ENCODE measurements around the gene PRDM9. TPM values are rescaled to one million over a fixed set of nuclear protein-coding genes. Genes with fewer than 3 reads are reported as not detected.
"Not testable (repeated sequence)": the region's sequence is repeated elsewhere in the genome, so short reads cannot be mapped to it uniquely, and the experiment has no call there.

PRDM9 gene
- total RNA-seq, 3 donors from 2014 or later, result not detected

GRCh38 chr5:23506329-23507236, 826 bp upstream of the PRDM9 start:
- peaks cover 29% of the 10 kb centered on the region for H3K9me3 Mint-ChIP-seq
- DNase-seq (no peak), ATAC-seq (peak in 1 of 2 donors; percentile 43)
- no peaks in the 10 kb centered on the region for H3K36me3 Mint-ChIP-seq (ENCODE audit: insufficient read depth)
- H3K27me3 Mint-ChIP-seq (ENCODE audit: low read depth), result no peaks in the 10 kb centered on the region
- H3K4me3 Mint-ChIP-seq, result no peak overlapping the region
- no peaks in the 10 kb centered on the region for H3K4me1 Mint-ChIP-seq (ENCODE audit: low read depth)

DNA sequence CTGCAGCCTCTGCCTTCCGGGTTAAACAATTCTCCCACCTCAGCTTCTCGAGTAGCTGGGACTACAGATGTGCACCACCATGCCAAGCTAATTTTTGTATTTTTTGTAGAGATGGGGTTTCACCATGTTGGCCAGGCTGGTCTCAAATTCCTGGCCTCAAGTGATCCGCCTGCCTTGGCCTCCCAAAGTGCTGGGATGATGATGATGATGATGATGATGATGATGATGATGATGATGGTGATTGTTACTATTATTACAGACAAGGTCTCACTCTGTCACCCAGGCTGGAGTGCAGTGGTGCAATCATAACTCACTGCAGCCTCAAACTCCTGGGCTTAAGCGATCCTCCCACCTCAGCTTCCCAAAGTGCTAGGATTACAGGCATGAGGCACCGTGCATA, 3.0 kb downstream of the PRDM9 start:
- not testable (repeated sequence) for H3K4me3 Mint-ChIP-seq; H3K4me1 Mint-ChIP-seq (ENCODE audit: low read depth); H3K27me3 Mint-ChIP-seq (ENCODE audit: low read depth); H3K36me3 Mint-ChIP-seq (ENCODE audit: insufficient read depth); DNase-seq; ATAC-seq
- peaks cover 23% of the 10 kb centered on the region for H3K9me3 Mint-ChIP-seq

- no peak for ATAC-seq
- DNase-seq, result no peak
- Mint-ChIP-seq H3K4me1 (ENCODE audit: low read depth) (no peaks in the 10 kb centered on the region), H3K36me3 (ENCODE audit: insufficient read depth) (no peaks in the 10 kb centered on the region), H3K4me3 (no peak overlapping the region), H3K27me3 (ENCODE audit: low read depth) (no peaks in the 10 kb centered on the region), H3K9me3 (peaks cover 11% of the 10 kb centered on the region)
Measured at GRCh38 chr5:23522553-23522952, 15.1 kb downstream of the PRDM9 start.

DNA sequence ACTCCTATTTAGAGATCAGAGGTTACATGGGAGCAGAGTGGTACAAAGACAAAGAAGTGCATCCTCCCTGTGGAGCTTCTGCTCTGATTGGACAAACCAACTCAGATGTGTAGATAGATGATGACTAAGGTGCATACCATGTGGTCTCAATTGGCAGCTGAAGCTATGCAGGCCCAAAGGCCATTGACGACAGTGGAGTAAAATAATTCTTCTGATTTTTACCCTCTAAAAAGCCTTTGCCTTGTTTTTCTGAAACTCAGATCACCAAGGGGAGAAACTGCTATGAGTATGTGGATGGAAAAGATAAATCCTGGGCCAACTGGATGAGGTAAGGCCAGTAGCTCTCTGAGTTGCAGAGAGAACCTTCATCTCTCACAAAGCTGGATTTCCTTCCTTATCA, 15.6 kb downstream of the PRDM9 start:
- no peak overlapping the region for H3K4me3 Mint-ChIP-seq
- peaks cover 13% of the 10 kb centered on the region for H3K9me3 Mint-ChIP-seq
- H3K27me3 Mint-ChIP-seq (ENCODE audit: low read depth), result no peaks in the 10 kb centered on the region
- ATAC-seq (no peak), DNase-seq (no peak)
- H3K4me1 Mint-ChIP-seq (ENCODE audit: low read depth), result no peaks in the 10 kb centered on the region
- no peaks in the 10 kb centered on the region for H3K36me3 Mint-ChIP-seq (ENCODE audit: insufficient read depth)

- H3K27me3 Mint-ChIP-seq (ENCODE audit: low read depth), result no peaks in the 10 kb centered on the region
- H3K4me1 Mint-ChIP-seq (ENCODE audit: low read depth), result no peaks in the 10 kb centered on the region
- ATAC-seq, result no peak
- H3K36me3 Mint-ChIP-seq (ENCODE audit: insufficient read depth), result no peaks in the 10 kb centered on the region
- H3K9me3 Mint-ChIP-seq, result peaks cover 21% of the 10 kb centered on the region
- DNase-seq, result no peak
- H3K4me3 Mint-ChIP-seq, result no peak overlapping the region
Measured at GRCh38 chr5:23523998-23524397, 16.6 kb downstream of the PRDM9 start.

GRCh38 chr5:23525751-23526150, 18.3 kb downstream of the PRDM9 start:
- ATAC-seq (no peak), DNase-seq (no peak)
- Mint-ChIP-seq H3K27me3 (ENCODE audit: low read depth) (no peaks in the 10 kb centered on the region), H3K4me1 (ENCODE audit: low read depth) (no peaks in the 10 kb centered on the region), H3K9me3 (peaks cover 21% of the 10 kb centered on the region), H3K4me3 (no peak overlapping the region), H3K36me3 (ENCODE audit: insufficient read depth) (no peaks in the 10 kb centered on the region)

DNA sequence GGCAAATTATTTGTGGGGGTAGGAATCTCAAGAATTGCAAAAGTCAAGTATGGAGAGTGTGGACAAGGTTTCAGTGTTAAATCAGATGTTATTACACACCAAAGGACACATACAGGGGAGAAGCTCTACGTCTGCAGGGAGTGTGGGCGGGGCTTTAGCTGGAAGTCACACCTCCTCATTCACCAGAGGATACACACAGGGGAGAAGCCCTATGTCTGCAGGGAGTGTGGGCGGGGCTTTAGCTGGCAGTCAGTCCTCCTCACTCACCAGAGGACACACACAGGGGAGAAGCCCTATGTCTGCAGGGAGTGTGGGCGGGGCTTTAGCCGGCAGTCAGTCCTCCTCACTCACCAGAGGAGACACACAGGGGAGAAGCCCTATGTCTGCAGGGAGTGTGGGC, 19.2 kb downstream of the PRDM9 start:
- H3K36me3 Mint-ChIP-seq (ENCODE audit: insufficient read depth), result not testable (repeated sequence)
- peaks cover 19% of the 10 kb centered on the region for H3K9me3 Mint-ChIP-seq

GRCh38 chr5:23527216-23527920, 20.0 kb downstream of the PRDM9 start:
- H3K9me3 Mint-ChIP-seq, result peaks cover 19% of the 10 kb centered on the region
- H3K4me1 Mint-ChIP-seq (ENCODE audit: low read depth); H3K4me3 Mint-ChIP-seq; ATAC-seq; H3K36me3 Mint-ChIP-seq (ENCODE audit: insufficient read depth); DNase-seq; H3K27me3 Mint-ChIP-seq (ENCODE audit: low read depth): not testable (repeated sequence)

More for the DNA sequence above, 19.2 kb downstream of the PRDM9 start:
- ATAC-seq; H3K27me3 Mint-ChIP-seq (ENCODE audit: low read depth); H3K4me3 Mint-ChIP-seq; H3K4me1 Mint-ChIP-seq (ENCODE audit: low read depth); DNase-seq: not testable (repeated sequence)

GRCh38 chr5:23528677-23529076, 21.3 kb downstream of the PRDM9 start:
- no peaks in the 10 kb centered on the region for H3K4me1 Mint-ChIP-seq (ENCODE audit: low read depth)
- peaks cover 19% of the 10 kb centered on the region for H3K9me3 Mint-ChIP-seq
- H3K36me3 Mint-ChIP-seq (ENCODE audit: insufficient read depth), result no peaks in the 10 kb centered on the region
- H3K27me3 Mint-ChIP-seq (ENCODE audit: low read depth), result no peaks in the 10 kb centered on the region
- DNase-seq (no peak), ATAC-seq (no peak)
- H3K4me3 Mint-ChIP-seq, result no peak overlapping the region

GRCh38 chr5:23530571-23530970, 23.2 kb downstream of the PRDM9 start:
- Mint-ChIP-seq H3K4me3 (no peak overlapping the region), H3K27me3 (ENCODE audit: low read depth) (no peaks in the 10 kb centered on the region), H3K9me3 (peaks cover 19% of the 10 kb centered on the region), H3K36me3 (ENCODE audit: insufficient read depth) (no peaks in the 10 kb centered on the region), H3K4me1 (ENCODE audit: low read depth) (no peaks in the 10 kb centered on the region)
- ATAC-seq (no peak), DNase-seq (no peak)

- Mint-ChIP-seq H3K4me1 (ENCODE audit: low read depth) (no peaks in the 10 kb centered on the region), H3K9me3 (peaks cover 13% of the 10 kb centered on the region), H3K36me3 (ENCODE audit: insufficient read depth) (no peaks in the 10 kb centered on the region), H3K27me3 (ENCODE audit: low read depth) (no peaks in the 10 kb centered on the region), H3K4me3 (no peak overlapping the region)
- DNase-seq (no peak), ATAC-seq (no peak)
Measured at GRCh38 chr5:23571059-23571458, 63.6 kb downstream of the PRDM9 start.

Measured in activated T-cell treated with anti-CD3 and anti-CD28 coated beads, Interleukin-2, amount 50 U/mL, for 4 hours (primary cell).